ENCODE results near the gene C16orf86. TPM values are rescaled to one million over a fixed set of nuclear protein-coding genes. Genes with fewer than 3 reads are reported as not detected.

Gene C16orf86
- total RNA-seq, 1 experiment from 2014 or later = 0.65 TPM

- no peak for TF ChIP-seq CTCF (IDR thresholded peaks at IDR 0.05; ENCODE audit: unreplicated experiment)
- intact Hi-C loops (cut with micrococcal nuclease) = loop anchor here (10.0 kb wide), 1 partner anchor 170 kb away; the partner anchor contains the start of genes CENPT, NUTF2 and THAP11
- no peaks in the 10 kb centered on the region for H3K27me3 Mint-ChIP-seq (ENCODE audit: insufficient read depth, unreplicated experiment)
- TSS peak; percentile 17 for BruUV-seq (replicated peaks)
- no peak overlapping the region for H3K4me3 Mint-ChIP-seq (ENCODE audit: unreplicated experiment)
- DNase-seq (ENCODE audit: unreplicated experiment) = no peak
- POLR2A ChIA-PET = no interaction called here
- peaks cover 18% of the 10 kb centered on the region for H3K36me3 Mint-ChIP-seq (ENCODE audit: insufficient read depth, unreplicated experiment)
- no peak overlapping the region for H3K27ac Mint-ChIP-seq (ENCODE audit: low read depth, unreplicated experiment)
- CTCF ChIA-PET = interaction anchor here (0.6 kb wide), 2 partner anchors 112 to 117 kb away, joined by 3 read pairs; no protein-coding TSS in a partner anchor
- no peaks in the 10 kb centered on the region for H3K9me3 Mint-ChIP-seq (ENCODE audit: unreplicated experiment)
- H3K4me1 Mint-ChIP-seq (ENCODE audit: insufficient read depth, unreplicated experiment) = peaks cover 15% of the 10 kb centered on the region
Measured at GRCh38 chr16:67674851-67675578, 8.4 kb downstream of the C16orf86 start.

GRCh38 chr16:67675579-67675935 is 8.9 kb downstream of the C16orf86 start:
- CTCF ChIA-PET = no interaction called here
- POLR2A ChIA-PET = no interaction called here
- no peak for TF ChIP-seq CTCF (IDR thresholded peaks at IDR 0.05; ENCODE audit: unreplicated experiment)
- Mint-ChIP-seq H3K27ac (ENCODE audit: low read depth, unreplicated experiment) (no peak overlapping the region), H3K4me1 (ENCODE audit: insufficient read depth, unreplicated experiment) (peaks cover 15% of the 10 kb centered on the region), H3K36me3 (ENCODE audit: insufficient read depth, unreplicated experiment) (peaks cover 18% of the 10 kb centered on the region), H3K27me3 (ENCODE audit: insufficient read depth, unreplicated experiment) (no peaks in the 10 kb centered on the region), H3K9me3 (ENCODE audit: unreplicated experiment) (no peaks in the 10 kb centered on the region), H3K4me3 (ENCODE audit: unreplicated experiment) (no peak overlapping the region)
- intact Hi-C loops (cut with micrococcal nuclease) = loop anchor here (10.0 kb wide), 1 partner anchor 169 kb away; the partner anchor contains the start of genes CENPT, NUTF2 and THAP11
- BruUV-seq (replicated peaks) = no TSS peak
- DNase-seq (ENCODE audit: unreplicated experiment) = no peak

- no peak for TF ChIP-seq CTCF (IDR thresholded peaks at IDR 0.05; ENCODE audit: unreplicated experiment)
- BruUV-seq (replicated peaks) = no TSS peak
- DNase-seq (ENCODE audit: unreplicated experiment) = no peak
- POLR2A ChIA-PET = no interaction called here
- intact Hi-C loops (cut with micrococcal nuclease) = loop anchor here (10.0 kb wide), 1 partner anchor 169 kb away; the partner anchor contains the start of genes CENPT, NUTF2 and THAP11
- H3K27me3 Mint-ChIP-seq (ENCODE audit: insufficient read depth, unreplicated experiment) = no peaks in the 10 kb centered on the region
- CTCF ChIA-PET = no interaction called here
- H3K27ac Mint-ChIP-seq (ENCODE audit: low read depth, unreplicated experiment) = no peak overlapping the region
- H3K4me3 Mint-ChIP-seq (ENCODE audit: unreplicated experiment) = no peak overlapping the region
- no peaks in the 10 kb centered on the region for H3K9me3 Mint-ChIP-seq (ENCODE audit: unreplicated experiment)
- H3K4me1 Mint-ChIP-seq (ENCODE audit: insufficient read depth, unreplicated experiment) = peaks cover 15% of the 10 kb centered on the region
- H3K36me3 Mint-ChIP-seq (ENCODE audit: insufficient read depth, unreplicated experiment) = peaks cover 18% of the 10 kb centered on the region
Measured at GRCh38 chr16:67675999-67676398, 9.4 kb downstream of the C16orf86 start.

- intact Hi-C loops (cut with micrococcal nuclease) = loop anchor here (10.0 kb wide), 1 partner anchor 168 kb away; the partner anchor contains the start of genes CENPT, NUTF2 and THAP11
- no TSS peak for BruUV-seq (replicated peaks)
- Mint-ChIP-seq H3K27me3 (ENCODE audit: insufficient read depth, unreplicated experiment) (no peaks in the 10 kb centered on the region), H3K9me3 (ENCODE audit: unreplicated experiment) (no peaks in the 10 kb centered on the region), H3K4me1 (ENCODE audit: insufficient read depth, unreplicated experiment) (peaks cover 15% of the 10 kb centered on the region), H3K27ac (ENCODE audit: low read depth, unreplicated experiment) (no peak overlapping the region), H3K4me3 (ENCODE audit: unreplicated experiment) (no peak overlapping the region), H3K36me3 (ENCODE audit: insufficient read depth, unreplicated experiment) (peaks cover 18% of the 10 kb centered on the region)
- CTCF ChIA-PET = interaction anchor here (0.6 to 0.7 kb wide), 2 partner anchors 82 to 183 kb away, joined by 3 to 5 read pairs; no protein-coding TSS in a partner anchor
- no peak for DNase-seq (ENCODE audit: unreplicated experiment)
- TF ChIP-seq CTCF (IDR thresholded peaks at IDR 0.05; ENCODE audit: unreplicated experiment) = no peak
- POLR2A ChIA-PET = interaction anchor here (0.6 kb wide), 1 partner anchor 140 kb away, joined by 3 read pairs; no protein-coding TSS in a partner anchor
Measured at GRCh38 chr16:67676516-67676915, 9.9 kb downstream of the C16orf86 start.
